Prostate gland (tissue), 2 donors: ENCODE data around the gene GNB1.

ENCODE experiments used
- CTCF ChIP-seq, 4 experiments: fragments of 200-600 bp in 2 of 4; fragments of 450-650 bp in 2 of 4; sonication (generic) in 2 of 4; IDR thresholded peaks; 1 replicate in 3 of 4; 2 replicates in 1 of 4; pipeline ENCODE4 v1.5.1; 2016 to 2019; ENCODE audit warnings: antibody characterized with exemption in 4 of 4, mild to moderate bottlenecking in 2 of 4, moderate library complexity in 2 of 4
- POLR2A ChIP-seq: fragments of 450-650 bp; IDR thresholded peaks from one replicate; pipeline ENCODE4 v1.6.1; 2016; ENCODE audit warnings: antibody characterized with exemption, mild to moderate bottlenecking
- POLR2AphosphoS5 ChIP-seq: sonication (generic); formaldehyde crosslinking; IDR thresholded peaks from one replicate; pipeline ENCODE4 v1.6.1; 2017; ENCODE audit warnings: antibody characterized with exemption

GRCh38 chr1:1881727-1882126 is 9.2 kb downstream of the GNB1 start:
- no peak for TF ChIP-seq POLR2AphosphoS5
- no peak for TF ChIP-seq CTCF (IDR thresholded peaks at IDR 0.05)
- TF ChIP-seq POLR2A, result no peak
